ELF-1 (cell line): ENCODE measurements around the gene TMPRSS9.

ENCODE experiments used
- DNase-seq: peaks from one replicate; pipeline ENCODE4 v3.0.0-alpha.2; 2016; ENCODE audit warnings: low read depth, low spot score

Gene TMPRSS9

DNA sequence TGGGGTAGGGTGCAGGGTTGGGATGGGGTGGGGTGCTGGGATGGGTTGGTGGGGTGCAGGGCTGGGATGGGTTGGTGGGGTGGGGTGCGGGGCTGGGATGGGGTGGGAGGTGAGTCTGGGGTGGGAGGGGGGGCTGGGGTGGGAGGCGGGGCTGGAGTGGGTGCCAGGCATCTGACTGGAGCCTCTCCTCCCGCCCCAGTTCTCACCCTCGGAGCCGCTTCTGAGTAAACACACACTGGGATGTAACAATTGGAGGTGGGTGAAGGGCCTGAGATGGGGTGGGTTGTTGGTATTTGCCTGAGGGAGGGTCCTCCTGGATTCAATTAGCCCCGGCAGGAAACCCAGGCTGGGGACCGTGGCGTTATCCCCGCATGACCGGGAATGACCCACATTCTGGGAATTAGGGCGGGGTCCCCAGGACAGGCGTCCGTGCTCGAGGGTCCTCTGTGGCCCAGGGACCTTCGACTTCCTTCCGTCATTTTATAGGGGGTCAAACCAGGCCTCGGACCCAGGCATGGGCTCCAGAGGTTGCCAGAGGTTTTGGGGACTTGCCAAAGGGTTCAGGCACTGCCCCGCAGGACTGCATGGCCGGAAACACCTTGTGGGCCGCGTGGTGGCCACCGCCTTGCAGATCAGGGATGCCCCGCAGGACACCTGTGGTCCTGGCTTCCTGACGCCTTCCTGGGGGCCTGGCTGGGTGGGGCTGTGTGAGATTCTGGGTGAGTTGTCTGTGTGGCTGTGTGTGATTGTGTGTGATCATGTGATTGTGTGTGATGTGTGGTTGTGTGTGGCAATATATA is 1.4 kb downstream of the TMPRSS9 start:
- DNase-seq, result no peak

DNA sequence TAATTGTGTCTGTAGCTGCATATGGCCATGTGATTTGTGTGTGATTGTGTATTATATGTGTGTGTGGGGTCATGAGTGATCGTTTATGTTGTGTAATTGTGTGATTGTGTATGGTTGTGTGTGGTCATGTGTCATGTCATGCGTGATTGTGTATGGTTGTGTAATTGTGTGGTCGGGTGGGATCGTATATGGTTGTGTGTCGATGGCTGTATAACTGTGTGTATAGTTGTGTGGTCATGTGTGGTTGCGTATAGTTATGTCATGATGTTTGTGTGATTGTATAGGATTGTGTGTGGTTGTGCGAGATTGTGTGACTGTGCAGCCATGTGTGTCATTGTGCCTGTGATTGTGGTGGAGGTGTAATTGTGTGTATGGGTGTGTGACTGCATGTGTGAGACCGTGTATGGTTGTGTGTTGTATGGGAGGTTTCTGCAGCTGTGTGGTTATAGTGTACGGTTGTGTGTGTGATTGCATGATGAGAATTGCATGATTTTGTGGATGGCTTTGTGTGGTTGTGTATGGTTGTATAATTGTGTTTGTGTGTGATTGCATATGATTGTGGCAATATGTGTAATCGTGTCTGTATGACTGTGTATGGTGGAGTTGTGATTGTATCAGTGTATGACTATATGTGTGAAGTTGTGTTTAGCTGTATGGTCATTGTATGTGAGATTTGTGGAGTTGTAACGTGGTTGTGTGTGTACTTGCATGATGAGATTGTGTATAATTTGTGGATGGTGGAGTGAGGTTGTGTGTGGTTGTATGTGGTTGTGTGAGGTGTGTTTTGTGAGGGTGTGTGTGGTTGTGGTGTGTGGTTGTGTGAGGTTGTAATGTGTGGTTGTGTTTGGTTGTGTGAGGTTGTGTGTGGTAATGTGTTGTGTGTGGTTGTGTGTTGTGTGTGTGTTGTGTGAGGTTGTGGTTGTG is 2.2 kb downstream of the TMPRSS9 start:
- DNase-seq, result no peak

DNA sequence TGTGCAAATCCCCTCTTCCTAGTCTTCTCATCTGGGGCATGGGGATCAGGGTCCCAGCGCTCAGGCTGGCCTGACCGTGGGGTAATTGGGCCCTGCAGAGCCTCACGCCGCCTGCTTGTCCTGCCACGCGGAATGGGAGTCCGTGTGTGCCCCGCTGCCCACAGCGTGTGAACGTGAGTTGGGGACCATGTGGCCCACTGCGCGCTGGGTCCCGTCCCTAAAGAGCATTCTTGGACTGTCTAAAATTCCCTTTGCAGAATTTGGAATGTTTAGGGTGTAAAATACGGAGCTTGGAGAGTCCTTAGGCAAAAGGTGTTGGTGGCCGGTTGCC is 2.9 kb downstream of the TMPRSS9 start:
- no peak for DNase-seq

DNA sequence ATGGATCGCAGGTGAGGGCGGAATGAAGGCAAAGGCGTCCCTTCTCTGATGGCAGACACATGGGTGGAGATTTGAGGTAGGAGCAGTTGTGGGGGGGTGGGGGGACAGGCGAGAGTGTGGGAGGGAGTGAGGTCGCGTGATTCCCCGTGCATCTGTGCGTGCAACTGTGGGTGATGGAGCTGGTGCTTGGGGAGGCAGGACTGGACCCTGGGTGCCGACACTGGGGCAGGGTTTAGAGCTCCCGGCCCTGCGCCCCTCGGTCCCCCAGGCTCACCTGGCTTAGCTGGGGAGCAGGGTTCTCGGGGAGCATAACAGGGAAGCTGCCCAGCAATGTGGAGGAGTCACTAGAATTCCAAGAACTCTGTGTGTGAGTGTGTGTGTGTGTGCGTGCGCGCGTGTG is 3.4 kb downstream of the TMPRSS9 start:
- no peak for DNase-seq

DNA sequence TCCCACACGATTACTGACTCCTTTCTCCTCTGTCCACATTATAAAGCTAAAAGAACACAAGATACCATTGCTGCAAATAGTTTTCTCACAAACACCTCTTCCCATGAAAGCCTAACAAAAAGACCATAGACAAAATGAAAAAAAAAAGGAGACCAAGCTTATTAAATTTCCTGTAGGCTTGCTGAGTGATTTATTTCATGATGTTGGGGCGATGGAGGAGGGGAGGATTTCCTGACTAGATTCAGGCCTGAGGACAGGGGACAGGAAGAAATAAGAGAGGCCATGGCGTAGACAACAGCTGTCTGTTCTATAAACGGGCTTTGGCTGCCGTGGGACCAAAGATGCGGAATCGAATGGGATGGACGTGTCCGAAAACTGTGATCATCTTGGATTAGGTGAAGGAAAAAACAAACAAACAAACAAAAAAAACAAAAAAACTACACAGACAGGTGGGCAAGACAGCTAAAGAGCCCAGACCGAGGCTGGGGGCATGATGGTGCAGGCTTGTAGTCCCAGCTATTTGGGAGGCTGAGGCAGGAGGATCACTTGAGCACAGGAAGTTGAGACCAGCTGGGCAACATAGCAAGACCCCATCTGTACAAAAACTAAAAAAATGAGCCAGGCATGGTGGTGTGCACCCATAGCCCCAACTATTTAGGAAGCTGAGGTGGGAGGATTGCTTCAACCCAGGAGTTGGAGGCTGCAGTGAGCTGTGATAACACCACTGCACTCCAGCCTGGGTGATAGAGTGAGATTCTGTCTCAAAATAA is 5.3 kb downstream of the TMPRSS9 start:
- DNase-seq, result no peak

DNA sequence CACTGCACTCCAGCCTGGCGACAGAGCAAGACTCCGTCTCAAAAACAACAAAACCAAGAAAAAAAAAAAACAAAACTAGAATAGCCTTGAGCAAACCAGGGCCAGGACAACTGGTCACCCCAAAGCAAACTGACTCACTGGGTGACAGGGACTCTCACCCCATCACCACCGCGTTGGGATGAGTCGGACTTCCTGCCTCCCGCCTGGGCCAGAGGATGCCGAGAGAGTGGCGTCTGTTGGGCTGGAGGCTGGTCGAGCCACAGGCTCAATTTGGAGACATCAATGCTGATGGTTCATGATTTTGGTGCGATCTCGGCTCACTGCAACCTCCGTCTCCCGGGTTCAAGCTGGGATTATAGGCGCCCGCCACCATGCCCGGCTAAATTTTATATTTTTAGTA is 11.6 kb downstream of the TMPRSS9 start:
- no peak for DNase-seq

DNA sequence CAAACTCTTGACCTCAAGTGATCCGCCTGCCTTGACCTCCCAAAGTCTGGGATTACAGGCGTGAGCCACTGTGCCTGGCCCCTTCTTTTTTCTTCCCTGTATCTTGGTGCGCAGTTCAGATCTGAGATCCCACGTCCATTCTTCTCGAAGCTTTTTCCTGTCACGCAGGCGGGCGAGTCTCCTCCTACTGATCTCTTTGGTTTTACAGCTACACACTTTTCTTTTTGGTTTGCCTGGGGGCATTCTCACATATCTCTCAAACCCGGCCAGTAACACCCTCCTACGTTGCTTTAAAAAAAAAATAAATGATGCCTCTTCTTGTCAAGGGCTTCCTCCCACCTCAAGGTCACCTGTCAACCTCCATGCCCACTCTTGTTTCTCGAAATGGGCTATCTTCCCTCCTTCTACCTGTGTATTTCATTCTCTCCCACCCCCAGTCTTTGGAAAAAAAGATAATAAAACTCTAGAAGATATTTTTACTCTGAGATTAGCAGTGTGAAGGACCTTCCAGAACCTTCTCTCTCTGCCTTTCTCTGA is 12.1 kb downstream of the TMPRSS9 start:
- DNase-seq, result no peak

DNA sequence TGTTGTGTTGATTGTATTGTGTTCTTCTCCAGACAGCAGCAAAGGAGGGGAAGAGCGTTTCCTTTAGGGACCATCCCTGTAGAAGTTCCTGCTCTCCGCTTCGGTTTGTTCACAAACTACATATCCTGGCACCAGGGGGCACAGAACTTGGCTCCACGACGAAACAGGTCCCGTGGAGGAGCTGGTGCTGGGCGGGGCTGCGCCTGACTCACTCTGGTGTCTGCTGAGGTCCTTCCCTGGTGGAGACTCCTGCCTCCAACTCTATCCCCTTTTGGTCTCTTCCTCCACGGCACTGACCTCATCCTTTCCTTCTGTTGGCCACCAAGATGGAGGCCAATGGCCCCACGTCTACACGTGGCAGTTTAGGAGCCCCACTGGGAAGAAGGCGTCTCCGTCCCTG is 14.7 kb downstream of the TMPRSS9 start:
- no peak for DNase-seq

DNA sequence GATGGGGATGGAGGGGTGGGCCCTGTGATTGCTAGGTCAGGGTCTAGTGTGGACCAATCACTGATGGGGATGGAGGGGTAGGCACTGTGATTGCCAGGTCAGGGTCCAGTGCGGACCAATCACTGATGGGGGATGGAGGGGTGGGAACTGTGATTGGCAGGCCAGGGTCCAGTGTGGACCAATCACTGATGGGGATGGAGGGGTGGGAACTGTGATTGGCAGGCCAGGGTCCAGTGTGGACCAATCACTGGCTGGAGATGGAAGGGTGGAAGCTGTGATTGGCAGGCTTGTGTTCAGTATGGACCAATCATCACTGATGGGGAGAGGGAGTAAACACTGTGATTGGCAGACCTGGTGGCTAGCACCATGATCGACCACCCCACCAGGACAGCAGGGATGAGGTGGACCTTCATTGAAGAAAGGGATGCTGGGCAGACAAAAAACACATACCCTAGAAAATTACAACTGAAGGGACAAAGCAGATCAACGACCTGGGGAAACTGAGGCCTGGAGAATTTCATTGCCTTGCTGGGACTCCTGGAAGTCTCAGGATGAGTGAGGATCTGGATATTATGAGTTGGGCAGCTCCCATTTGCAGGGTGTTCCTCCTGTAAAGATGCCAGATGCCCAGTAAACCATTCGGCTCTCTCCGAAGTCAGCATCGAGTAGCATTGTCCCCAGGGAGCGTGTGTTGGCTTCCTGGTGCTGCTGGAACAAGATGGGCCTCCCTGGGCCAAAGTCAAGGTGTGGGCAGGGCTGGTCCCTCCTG is 15.5 kb downstream of the TMPRSS9 start:
- DNase-seq, result no peak

DNA sequence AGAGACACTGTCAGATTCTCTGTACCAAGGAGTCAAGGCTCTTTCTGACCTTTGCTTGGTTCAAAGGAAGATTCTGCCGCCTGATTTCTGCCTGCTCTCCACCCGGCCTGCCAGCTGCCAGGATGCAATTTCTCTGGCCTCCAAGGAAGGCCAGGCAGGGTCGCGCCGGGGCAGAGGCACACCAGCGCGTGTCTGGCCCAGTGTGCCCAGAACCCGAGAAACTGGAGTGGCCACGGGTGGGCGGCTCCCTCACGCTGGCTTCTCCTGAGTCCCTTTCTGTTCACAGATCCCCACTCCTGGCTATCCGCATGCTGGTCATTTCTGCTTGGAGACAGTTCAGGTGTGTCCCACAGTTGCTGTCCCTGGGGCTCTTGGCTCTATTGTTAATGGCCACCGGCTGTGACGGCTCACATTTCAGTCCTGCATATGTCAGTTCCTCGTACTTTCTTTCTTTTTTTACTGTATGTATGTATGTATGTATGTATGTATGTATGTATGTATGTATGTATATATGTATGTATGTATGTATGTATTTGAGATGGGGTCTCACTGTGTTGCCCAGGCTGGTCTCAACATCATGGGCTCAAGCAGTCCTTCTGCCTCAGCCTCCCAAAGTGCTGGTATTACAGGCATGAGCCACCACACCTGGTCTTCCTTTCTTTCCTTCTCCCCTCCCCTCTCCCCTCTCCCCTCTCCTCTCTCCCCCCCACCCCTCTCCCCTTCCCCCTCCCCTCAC is 16.9 kb downstream of the TMPRSS9 start:
- no peak for DNase-seq

DNA sequence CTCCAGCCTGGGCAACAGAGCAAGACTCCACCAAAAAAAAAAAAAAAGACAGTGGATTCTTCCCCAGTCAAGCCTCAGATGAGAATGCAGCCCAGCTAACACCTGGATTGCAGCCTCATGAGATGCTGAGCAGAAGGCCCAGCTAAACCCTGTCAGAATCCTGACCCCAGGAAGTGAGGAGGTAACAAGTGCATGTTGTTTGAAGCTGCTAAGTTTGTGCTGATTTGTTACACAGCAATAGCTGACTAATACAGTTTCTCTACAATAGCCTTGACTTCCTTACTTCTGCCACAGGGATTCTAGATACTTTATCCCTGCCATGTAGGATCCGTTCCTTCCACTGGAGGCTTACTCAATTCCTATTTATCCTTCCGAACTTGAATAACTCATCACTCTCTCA is 20.5 kb downstream of the TMPRSS9 start:
- DNase-seq, result no peak

DNA sequence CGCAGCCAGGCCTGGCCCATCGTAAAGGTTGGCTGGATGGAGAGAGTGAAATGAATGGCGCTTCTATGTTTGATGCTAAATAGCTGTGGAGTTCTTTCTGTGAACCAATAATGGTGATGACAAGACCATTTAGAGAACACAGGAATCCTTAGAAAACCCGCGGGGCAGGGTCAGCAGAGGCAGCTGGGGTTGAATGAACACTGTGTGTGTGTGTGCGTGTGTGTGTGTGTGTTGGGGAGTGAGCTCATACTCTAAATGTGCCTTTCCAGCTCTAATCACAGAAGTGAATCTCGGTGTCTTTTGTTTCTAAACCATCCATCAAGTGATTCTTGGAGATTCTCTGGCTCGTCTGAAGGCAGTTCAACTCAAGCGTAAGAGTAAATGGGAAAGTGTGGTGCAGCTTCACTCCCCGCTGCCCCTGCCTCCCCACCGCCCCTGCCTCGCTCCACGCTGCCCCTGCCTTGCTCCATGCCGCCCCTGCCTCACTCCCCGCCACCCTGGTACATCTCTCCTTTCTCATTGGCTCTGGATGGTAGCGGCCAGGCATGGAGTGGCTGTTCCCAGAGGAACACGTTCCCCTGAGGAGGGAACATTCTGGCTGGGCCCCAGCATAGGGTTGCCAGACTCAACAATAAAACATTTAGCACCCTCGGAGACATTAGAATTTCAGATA is 21.2 kb downstream of the TMPRSS9 start:
- DNase-seq, result peak; percentile 49

DNA sequence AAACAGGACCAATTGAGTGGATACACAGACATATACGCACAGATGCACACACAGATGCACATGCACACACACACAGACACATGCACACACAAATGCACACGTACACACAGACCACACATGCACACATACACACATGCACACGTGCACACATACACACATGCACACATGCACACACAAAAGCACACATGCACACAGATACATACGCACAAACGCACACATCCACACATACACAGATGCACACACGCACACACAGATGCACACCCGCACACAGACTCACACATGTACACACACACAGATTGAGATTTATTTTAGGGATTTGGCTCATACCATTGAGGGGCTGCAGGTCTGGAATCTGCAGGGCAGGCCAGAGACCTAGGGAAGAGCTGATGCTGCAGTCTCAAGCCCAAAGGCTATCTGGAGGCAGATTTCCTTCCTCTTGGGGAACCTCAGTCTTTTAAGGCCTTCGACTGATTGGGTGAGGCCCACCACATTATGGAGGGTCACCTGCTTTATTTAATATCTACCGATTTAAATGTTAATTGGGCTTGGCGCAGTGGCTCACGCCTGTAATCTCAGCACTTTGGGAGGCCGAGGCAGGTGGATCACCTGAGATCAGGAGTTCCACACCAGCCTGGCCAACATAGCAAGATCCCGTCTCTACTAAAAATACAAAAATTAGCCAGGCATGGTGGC is 22.6 kb downstream of the TMPRSS9 start:
- no peak for DNase-seq

DNA sequence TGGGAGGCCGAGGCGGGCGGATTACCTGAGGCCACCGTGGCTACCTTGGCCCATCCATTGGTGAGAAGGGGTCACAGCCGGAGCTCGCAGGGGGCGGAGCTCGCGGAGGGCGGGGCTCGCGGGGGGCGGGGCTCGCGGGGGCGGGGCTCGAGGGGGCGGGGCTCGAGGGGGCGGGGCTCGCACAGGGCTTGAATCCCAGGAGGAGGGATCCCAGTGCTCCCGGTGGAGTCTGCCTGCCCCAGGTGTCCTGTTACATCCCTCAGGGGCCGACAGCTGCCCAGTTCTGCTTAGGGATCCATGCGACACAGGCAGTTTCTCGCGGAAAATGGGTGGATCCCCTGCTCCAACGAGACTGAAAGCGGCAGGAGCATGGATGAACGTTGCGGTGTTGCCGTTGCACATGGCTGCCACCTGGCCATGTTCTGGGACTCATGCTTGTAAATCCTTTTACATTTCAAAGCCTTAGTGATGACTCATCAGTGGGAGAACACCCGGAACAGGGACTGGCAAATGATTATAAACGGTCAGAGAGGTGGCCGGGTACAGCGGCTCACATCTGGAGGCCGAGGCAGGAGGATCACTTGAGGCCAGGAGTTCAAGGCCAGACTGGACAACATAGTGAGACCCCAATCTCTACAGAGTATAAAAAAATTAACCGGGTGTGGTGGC is 25.1 kb downstream of the TMPRSS9 start:
- peak; percentile 92 for DNase-seq

DNA sequence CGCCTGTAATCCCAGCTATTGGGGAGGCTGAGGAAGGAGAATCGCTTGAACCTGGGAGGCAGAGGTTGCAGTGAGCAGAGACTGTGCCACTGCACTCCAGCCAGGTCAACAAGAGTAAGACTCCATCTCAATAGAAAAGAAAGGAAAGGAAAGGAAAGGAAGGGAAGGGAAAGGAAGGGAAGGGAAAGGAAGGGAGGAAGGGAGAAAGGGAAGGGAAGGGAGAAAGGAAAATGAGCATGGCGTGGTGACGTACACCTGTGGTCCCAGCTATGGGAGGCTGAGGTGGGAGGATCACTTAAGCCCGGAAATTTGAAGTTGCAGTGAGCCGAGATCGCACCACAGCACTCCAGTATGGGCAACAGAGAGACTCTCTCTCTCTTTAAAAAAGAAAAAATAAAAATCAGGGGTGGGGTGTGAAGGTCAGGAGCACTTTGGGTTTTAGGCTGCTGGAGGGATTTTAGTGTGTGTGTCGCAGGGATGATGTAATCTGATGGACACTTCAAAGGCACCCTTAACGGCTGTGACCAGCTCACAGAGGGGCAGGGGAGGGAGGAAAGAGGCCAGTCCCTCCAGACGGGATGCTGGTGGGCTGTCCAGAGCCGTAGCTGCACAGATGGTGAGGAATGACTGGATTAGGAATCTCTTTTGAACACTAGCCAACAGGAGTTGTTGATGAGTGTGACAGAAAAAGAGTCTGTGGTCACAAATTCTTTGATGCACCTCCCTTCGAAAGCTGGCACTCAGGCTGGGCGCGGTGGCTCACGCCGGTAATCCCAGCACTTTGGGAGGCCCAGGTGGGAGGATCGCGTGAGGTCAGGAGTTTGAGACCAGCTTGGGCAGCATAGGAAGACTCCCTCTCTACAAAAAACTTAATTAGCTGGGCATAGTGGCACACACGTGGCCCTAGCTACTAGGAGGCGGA is 27.6 kb downstream of the TMPRSS9 start:
- DNase-seq, result no peak

DNA sequence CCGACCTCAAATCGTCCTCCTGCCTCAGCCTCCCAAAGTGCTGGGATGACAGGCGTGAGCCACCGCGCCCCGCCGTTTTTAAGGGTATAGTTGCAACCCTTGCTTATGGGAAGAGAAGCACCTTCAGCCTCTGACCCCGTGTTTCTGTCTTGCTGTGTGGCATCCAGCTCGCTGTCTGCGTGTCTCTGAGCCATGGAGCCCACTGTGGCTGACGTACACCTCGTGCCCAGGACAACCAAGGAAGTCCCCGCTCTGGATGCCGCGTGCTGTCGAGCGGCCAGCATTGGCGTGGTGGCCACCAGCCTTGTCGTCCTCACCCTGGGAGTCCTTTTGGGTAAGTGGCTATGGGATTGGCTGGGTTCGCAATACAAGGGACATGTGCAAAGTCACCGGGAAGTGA is 29.5 kb downstream of the TMPRSS9 start:
- DNase-seq, result no peak

DNA sequence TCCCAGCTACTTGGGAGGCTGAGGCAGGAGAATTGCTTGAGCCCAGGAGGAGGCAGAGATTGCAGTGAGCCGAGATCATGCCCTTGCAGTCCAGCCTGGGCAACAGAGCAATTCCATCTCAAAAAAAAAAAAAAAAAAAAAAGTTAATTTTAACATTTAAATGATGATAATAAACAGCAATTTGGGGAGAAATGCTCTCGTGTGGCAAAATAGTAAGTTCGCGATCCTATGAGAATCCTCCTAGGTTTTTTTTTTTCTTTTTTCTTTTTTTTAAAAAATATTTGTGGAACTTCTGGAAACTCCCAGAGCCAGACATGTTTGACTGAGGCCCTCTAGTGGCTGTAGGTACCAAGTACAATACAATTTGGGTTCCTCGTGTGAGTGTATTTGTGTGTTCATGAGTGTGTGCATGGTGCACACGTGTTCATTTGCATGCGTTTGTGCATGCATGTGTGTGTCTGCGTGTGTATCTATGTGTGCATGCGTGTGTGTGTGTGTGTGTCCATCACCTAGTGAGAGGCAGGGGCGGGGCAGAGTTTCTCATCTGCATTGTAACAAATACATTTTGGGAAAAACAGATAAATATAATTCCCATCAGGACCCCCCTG is 31.2 kb downstream of the TMPRSS9 start:
- peak; percentile 47 for DNase-seq
